GM12878 (cell line): ENCODE data around the gene GMCL2. TPM values are rescaled to one million over a fixed set of nuclear protein-coding genes. Genes with fewer than 3 reads are reported as not detected.

Experiments
- ATAC-seq: fragments of 200-7000 bp; cut with Tn5 transposase; 3 replicates; pipeline ENCODE4 v1.9.1; 2020; ENCODE audit warnings: mild to moderate bottlenecking, moderate library complexity
- BruUV-seq: library from RNA; stranded (reverse); fragments of 400-500 nt; replicated peaks from 2 replicates; lab custom pipeline; 2021; lab: Mats Ljungman, UMichigan
- CTCF ChIA-PET: fragments of 300-600 bp; sonication (Branson Sonifier 250); formaldehyde crosslinking; extraction: SDS; loops from one replicate; lab custom pipeline; 2021; ENCODE audit warnings: inconsistent platforms; lab: Yijun Ruan, JAX
- POLR2A ChIA-PET: fragments of 350-600 bp; formaldehyde crosslinking; extraction: SDS; loops from one replicate; lab custom pipeline; 2021; ENCODE audit warnings: inconsistent platforms; lab: Charles Lee
- RAD21 ChIA-PET: fragments of 300-600 bp; sonication (Branson Sonifier 250); formaldehyde crosslinking; loops from one replicate; lab custom pipeline; 2023; ENCODE audit warnings: antibody characterized with exemption; ENCODE audit not compliant: unreplicated experiment; lab: Charles Lee
- SMC1A ChIA-PET: fragments of 300-600 bp; sonication (Branson Sonifier 250); formaldehyde crosslinking; loops from one replicate; lab custom pipeline; 2023; ENCODE audit not compliant: unreplicated experiment, uncharacterized antibody; lab: Charles Lee
- DNase-seq: peaks from one replicate; pipeline ENCODE4 v3.0.0-alpha.2; 2011; ENCODE audit warnings: low read depth, low spot score
- FAIRE-seq: peaks from 3 replicates; lab custom pipeline; 2011; peaks lifted over from hg19 to GRCh38; lab: Jason Lieb, UNC
- H2AFZ ChIP-seq: 2 replicates; pipeline ENCODE4 v1.6.0; 2011; ENCODE audit warnings: low read depth, low read length, control low read depth; ENCODE audit not compliant: control insufficient read depth
- H3K27ac ChIP-seq: 2 replicates; pipeline ENCODE4 v1.5.1; 2011; ENCODE audit warnings: control low read depth; ENCODE audit not compliant: control insufficient read depth, insufficient read depth
- H3K27me3 ChIP-seq, 2 experiments: replicated peaks in 1 of 2; 2 replicates each; pipeline versions ENCODE4 v1.6.0 to v1.6.1; 2011; ENCODE audit warnings: low read length in 1 of 2; ENCODE audit not compliant: control insufficient read depth in 2 of 2, insufficient read depth in 2 of 2
- H3K36me3 ChIP-seq, 2 experiments: 2 replicates each; pipeline ENCODE4 v1.5.1; 2011; ENCODE audit warnings: low read length in 1 of 2; ENCODE audit not compliant: control insufficient read depth in 2 of 2, insufficient read depth in 2 of 2
- H3K4me1 ChIP-seq: 2 replicates; pipeline ENCODE4 v1.6.1; 2011; ENCODE audit warnings: mild to moderate bottlenecking, low read length, moderate library complexity, mixed read lengths; ENCODE audit not compliant: control insufficient read depth, insufficient read depth
- H3K4me2 ChIP-seq: 2 replicates; pipeline ENCODE4 v1.6.0; 2011; ENCODE audit warnings: control low read depth; ENCODE audit not compliant: control insufficient read depth, insufficient read depth
- H3K4me3 ChIP-seq: fragments of 200-600 bp; sonication (generic); 2 replicates; pipeline ENCODE4 v1.5.1; 2016
- H3K79me2 ChIP-seq: 2 replicates; pipeline ENCODE4 v1.6.0; 2011; ENCODE audit warnings: low read length; ENCODE audit not compliant: control insufficient read depth, insufficient read depth
- H3K9ac ChIP-seq: 2 replicates; pipeline ENCODE4 v1.8.0; 2011; ENCODE audit warnings: low read length, control low read depth, mixed read lengths; ENCODE audit not compliant: control insufficient read depth, insufficient read depth
- H3K9me3 ChIP-seq: replicated peaks from 3 replicates; pipeline ENCODE4 v1.5.1; 2011; ENCODE audit warnings: mild to moderate bottlenecking, low read length; ENCODE audit not compliant: control insufficient read depth, insufficient read depth
- H4K20me1 ChIP-seq: 2 replicates; pipeline ENCODE4 v1.6.0; 2011; ENCODE audit not compliant: control insufficient read depth, insufficient read depth
- BACH1 ChIP-seq: fragments of 450-650 bp; IDR thresholded peaks from 2 replicates; pipeline ENCODE4 v1.6.1; 2017; ENCODE audit warnings: mild to moderate bottlenecking, borderline replicate concordance
- HCFC1 ChIP-seq: fragments of 150-350 bp; IDR thresholded peaks from 2 replicates; pipeline ENCODE4 v1.6.1; 2014; ENCODE audit warnings: low read length
- MXI1 ChIP-seq: fragments of 150-350 bp; IDR thresholded peaks from 2 replicates; pipeline ENCODE4 v1.6.1; 2011; ENCODE audit warnings: low read depth, mild to moderate bottlenecking, inconsistent platforms, low read length, improper control_type of control experiment
- MYC ChIP-seq: IDR thresholded peaks from 2 replicates; pipeline ENCODE4 v1.6.1; 2011; ENCODE audit warnings: mild to moderate bottlenecking, low read length, moderate library complexity, inconsistent platforms; ENCODE audit not compliant: insufficient read depth, insufficient replicate concordance, insufficient read length, severe bottlenecking
- POLR2AphosphoS5 ChIP-seq: IDR thresholded peaks from 2 replicates; pipeline ENCODE4 v1.6.1; 2011; ENCODE audit warnings: mild to moderate bottlenecking, low read length, inconsistent platforms
- ZNF24 ChIP-seq: fragments of 450-650 bp; IDR thresholded peaks from 2 replicates; pipeline ENCODE4 v1.6.1; 2017; ENCODE audit warnings: antibody characterized with exemption, mild to moderate bottlenecking
- ZNF274 ChIP-seq: IDR thresholded peaks from one replicate; pipeline ENCODE4 v1.8.0; 2011; ENCODE audit not compliant: insufficient read length, insufficient read depth
- WGBS: methylation state at CpG from one replicate; pipeline ENCODE4 v1.1.6; 2016; ENCODE audit warnings: low lambda C conversion rate; ENCODE audit not compliant: insufficient replicate concordance, insufficient coverage; ENCODE audit errors: missing lambda C conversion rate; 5-methylcytosine and 5-hydroxymethylcytosine counted together
- in situ Hi-C: fragments of 300-500 bp; cut with MboI; formaldehyde crosslinking; loops from 9 replicates; pipeline ENCODE4 v1.14.3; 2018; ENCODE audit warnings: mixed read lengths
- intact Hi-C: fragments of 100-400 bp; cut with micrococcal nuclease; formaldehyde crosslinking; loops from one replicate; pipeline ENCODE4 v1.14.2; 2022; ENCODE audit not compliant: unreplicated experiment
- polyA plus RNA-seq, 11 experiments: library from polyadenylated mRNA; depleted of rRNA in 4 of 11; unstranded in 6 of 11; stranded (reverse) in 5 of 11; fragments of >200 nt; fragmentation: Nextera tagmentation in 4 of 11; fragmentation: Illumina TruSeq in 1 of 11; extraction: Ambion mirVana in 4 of 11; extraction: Trizol in 1 of 11; gene quantifications; 1 replicate in 1 of 11; 2 replicates in 10 of 11; pipeline versions ENCODE4 v1.2.1 to v1.2.3, GENCODE V29; 2011 to 2016; ENCODE audit warnings: inconsistent platforms in 2 of 11, missing spikeins in 2 of 11, low read depth in 1 of 11
- total RNA-seq, 4 experiments: library from RNA; depleted of rRNA in 3 of 4; stranded (reverse); fragments of >200 nt in 3 of 4; fragmentation: Illumina TruSeq in 1 of 4; extraction: Trizol in 1 of 4; gene quantifications; 2 replicates each; pipeline versions ENCODE4 v1.2.1 to v1.2.3, GENCODE V29; 2013 to 2021
- TF ChIP-seq, protein P1 (sequence below): fragments of 450-650 bp; IDR thresholded peaks from 2 replicates; pipeline ENCODE4 v1.6.1; 2016; ENCODE audit warnings: mild to moderate bottlenecking

The GMCL2 gene
- total and polyA plus RNA-seq, 10 of the 15 experiments (the other 5 are each of a cell fraction or from before 2014, with no cell fraction given) = 0.07 TPM; not detected in 9

DNA sequence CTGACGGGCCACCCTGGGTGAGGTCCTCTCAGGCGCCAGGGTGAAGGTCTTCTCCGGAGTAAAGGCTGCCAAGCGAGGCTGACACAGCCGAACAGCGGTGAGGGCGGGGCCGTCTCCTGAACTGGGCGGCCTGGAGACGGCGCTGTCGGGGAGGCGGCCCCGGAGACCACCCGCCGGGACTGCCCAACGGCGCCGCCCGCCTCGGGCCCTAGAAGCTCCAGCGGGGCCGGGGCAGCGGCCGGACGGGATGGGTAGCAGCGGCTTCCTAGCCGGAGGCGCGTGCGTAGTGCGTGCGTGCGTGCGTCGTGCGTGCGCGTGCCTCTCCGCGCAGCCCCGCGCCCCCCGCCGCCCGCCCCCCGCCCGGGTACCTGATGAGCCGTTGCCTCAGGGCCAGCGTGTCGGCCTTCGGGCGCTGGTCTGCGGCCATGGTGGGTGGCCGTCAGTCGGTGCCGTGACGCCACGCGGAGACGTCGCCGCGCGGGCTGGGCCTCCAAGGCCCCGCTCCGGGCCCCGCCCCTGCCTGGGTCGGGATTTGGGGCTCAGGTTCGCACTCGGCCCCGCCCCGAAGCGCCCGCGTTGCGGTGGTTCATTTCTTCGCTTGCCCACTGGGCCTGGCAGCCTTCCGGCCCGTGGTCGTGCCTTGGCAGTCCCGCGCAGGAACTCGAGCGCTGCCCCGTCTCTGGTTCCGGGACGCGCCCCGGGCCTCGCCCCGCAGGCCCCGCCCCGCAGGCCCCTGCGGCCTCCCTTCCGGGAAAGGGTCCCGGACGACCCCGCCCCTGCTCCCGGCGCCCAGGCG lies 45.2 kb upstream of the GMCL2 start, which contains the start of gene PHYKPL (continued):
- TF ChIP-seq ZNF24 = 0 out of 2 replicates have a peak, but pooled peaks have one; percentile 60
- peak; percentile 53; the same call in 1 of the 2 replicates for TF ChIP-seq POLR2AphosphoS5

DNA sequence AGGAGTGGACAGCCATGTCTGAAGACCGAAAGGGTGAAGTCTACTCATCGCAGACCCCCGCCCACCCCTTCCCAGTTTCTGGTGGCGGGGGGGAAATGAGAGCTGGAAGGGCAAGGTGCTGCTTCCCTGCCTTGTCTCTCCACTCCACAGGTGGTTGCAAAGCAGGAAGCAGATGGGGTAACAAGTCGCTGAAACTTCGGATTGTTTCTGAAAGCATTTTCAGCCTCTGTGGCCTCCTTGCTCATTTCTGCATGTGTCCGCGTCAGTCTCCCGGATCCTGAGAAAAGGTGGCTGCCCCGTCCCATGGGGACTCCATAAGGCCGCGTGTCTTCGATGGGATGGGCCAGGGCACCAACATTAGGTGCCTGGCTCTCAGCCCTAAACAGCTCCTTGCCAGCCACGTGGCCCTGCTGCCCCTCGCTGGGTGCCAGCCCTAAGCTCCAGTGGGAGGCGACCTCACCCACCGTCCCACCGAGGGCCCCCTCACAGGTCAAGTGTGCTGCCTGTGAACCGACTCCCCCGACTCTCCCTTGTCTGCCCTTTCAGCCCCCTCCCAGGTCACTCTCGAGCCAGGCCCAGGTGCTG lies 44.5 kb upstream of the GMCL2 start:
- peak overlapping the region; percentile 93 for H3K4me3 ChIP-seq
- peak overlapping the region; percentile 100 for H3K4me2 ChIP-seq
- TF ChIP-seq MYC (peak; percentile 48), MXI1 (no peak), ZNF274 (no peak), HCFC1 (no peak), BACH1 (peak; percentile 26; the same call in 1 of the 2 replicates)
- TF ChIP-seq, protein P1, sequence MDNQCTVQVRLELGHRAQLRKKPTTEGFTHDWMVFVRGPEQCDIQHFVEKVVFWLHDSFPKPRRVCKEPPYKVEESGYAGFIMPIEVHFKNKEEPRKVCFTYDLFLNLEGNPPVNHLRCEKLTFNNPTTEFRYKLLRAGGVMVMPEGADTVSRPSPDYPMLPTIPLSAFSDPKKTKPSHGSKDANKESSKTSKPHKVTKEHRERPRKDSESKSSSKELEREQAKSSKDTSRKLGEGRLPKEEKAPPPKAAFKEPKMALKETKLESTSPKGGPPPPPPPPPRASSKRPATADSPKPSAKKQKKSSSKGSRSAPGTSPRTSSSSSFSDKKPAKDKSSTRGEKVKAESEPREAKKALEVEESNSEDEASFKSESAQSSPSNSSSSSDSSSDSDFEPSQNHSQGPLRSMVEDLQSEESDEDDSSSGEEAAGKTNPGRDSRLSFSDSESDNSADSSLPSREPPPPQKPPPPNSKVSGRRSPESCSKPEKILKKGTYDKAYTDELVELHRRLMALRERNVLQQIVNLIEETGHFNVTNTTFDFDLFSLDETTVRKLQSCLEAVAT = 0 out of 2 replicates have a peak, but pooled peaks have one; percentile 1
- no peak overlapping the region; the same call in 1 of the 2 replicates for H2AFZ ChIP-seq
- H3K9ac ChIP-seq = peak overlapping the region; percentile 70
- no peaks in the 10 kb centered on the region for H4K20me1 ChIP-seq
- peak; percentile 10 for ATAC-seq
- DNase-seq = no peak
- H3K79me2 ChIP-seq = peaks cover 29% of the 10 kb centered on the region
- in situ Hi-C loops = no loop called here
- WGBS = 3% methylated on average over 21 of the region's 21 CpGs
- no TSS peak for BruUV-seq
- peaks cover 18% of the 10 kb centered on the region for H3K4me1 ChIP-seq
- H3K27me3 ChIP-seq = no peaks in the 10 kb centered on the region
- H3K27ac ChIP-seq = peak overlapping the region; percentile 75
- no peaks in the 10 kb centered on the region for H3K9me3 ChIP-seq
- SMC1A ChIA-PET = interaction anchor here (1.5 kb wide), 1 partner anchor 25 kb away, joined by 5 read pairs; no protein-coding TSS in a partner anchor
- FAIRE-seq = no peak
- RAD21 ChIA-PET = no interaction called here
- CTCF ChIA-PET = interaction anchor here (0.6 to 1.3 kb wide), 2 partner anchors 18 to 22 kb away, joined by 3 read pairs; no protein-coding TSS in a partner anchor
- POLR2A ChIA-PET = interaction anchor here (0.5 to 2.0 kb wide), 5 partner anchors 21 to 58 kb away, joined by 3 to 11 read pairs (median 4); partner anchors contain the start of gene HNRNPAB
- intact Hi-C loops = no loop called here
- H3K36me3 ChIP-seq = peaks cover 1 to 8% of the 10 kb centered on the region in 2 experiments
